K562 (cell line): Measurements from ENCODE around the gene ZNRF1. TPM values are rescaled to one million over a fixed set of nuclear protein-coding genes. Genes with fewer than 3 reads are reported as not detected.
A peak's percentile ranks its signal among the peaks of the same experiment; 100 is the strongest.

Experiments used
- ATAC-seq: fragments of 200-7000 bp; cut with Tn5 transposase; 3 replicates; pipeline ENCODE4 v1.9.1; 2020; ENCODE audit warnings: moderate library complexity
- BruUV-seq: library from RNA; stranded (reverse); fragments of 400-500 nt; replicated peaks from 2 replicates; lab custom pipeline; 2021; lab: Mats Ljungman, UMichigan
- CTCF ChIA-PET: fragments of 300-600 bp; formaldehyde crosslinking; extraction: SDS; loops from one replicate; lab custom pipeline; 2021; ENCODE audit warnings: low intra/inter-chr PET ratio; lab: Yijun Ruan, JAX
- POLR2A ChIA-PET: fragments of 300-600, 350-650 bp; sonication (Branson Sonifier 250); formaldehyde crosslinking; extraction: SDS; loops from one replicate; lab custom pipeline; 2021; ENCODE audit warnings: antibody characterized with exemption, inconsistent platforms; lab: Yijun Ruan, JAX
- DNase-seq, 4 experiments: peaks; one replicate each; pipeline versions ENCODE4 v3.0.0 to v3.0.0-alpha.2; 2011 to 2018; ENCODE audit warnings: low spot score in 3 of 4, mixed read lengths in 3 of 4; ENCODE audit errors: extremely low read depth in 1 of 4
- FAIRE-seq: peaks from 2 replicates; lab custom pipeline; 2011; peaks lifted over from hg19 to GRCh38; lab: Jason Lieb, UNC
- H2AFZ ChIP-seq: 2 replicates; pipeline ENCODE4 v1.6.0; 2011; ENCODE audit warnings: low read depth, low read length, control low read depth, inconsistent platforms
- H3K27ac ChIP-seq: fragments of 200-600 bp; 3 replicates; pipeline ENCODE4 v1.8.0; 2011; ENCODE audit warnings: low read depth, mild to moderate bottlenecking, control low read depth, inconsistent platforms, low read length, moderate library complexity, mixed read lengths; ENCODE audit errors: extremely low read depth
- H3K27me3 ChIP-seq, 2 experiments: fragments of 300-600 bp in 1 of 2; 2 replicates in 1 of 2; 3 replicates in 1 of 2; pipeline versions ENCODE4 v1.6.0 to v1.8.0; 2011; ENCODE audit warnings: inconsistent platforms in 2 of 2, low read length in 2 of 2, mild to moderate bottlenecking in 1 of 2, mixed read lengths in 1 of 2, moderate library complexity in 1 of 2; ENCODE audit not compliant: control insufficient read depth in 2 of 2, insufficient read depth in 2 of 2
- H3K36me3 ChIP-seq: fragments of 300-600 bp; 3 replicates; pipeline ENCODE4 v1.8.0; 2011; ENCODE audit warnings: mild to moderate bottlenecking, low read length, inconsistent platforms; ENCODE audit not compliant: control insufficient read depth, insufficient read depth
- H3K4me1 ChIP-seq, 2 experiments: fragments of 200-600 bp in 1 of 2; replicated peaks in 1 of 2; 2 replicates in 1 of 2; 3 replicates in 1 of 2; pipeline versions ENCODE4 v1.5.1 to v1.8.0; 2011; ENCODE audit warnings: inconsistent platforms in 2 of 2, low read length in 2 of 2, mild to moderate bottlenecking in 1 of 2, mixed read lengths in 1 of 2, moderate library complexity in 1 of 2; ENCODE audit not compliant: control insufficient read depth in 2 of 2, insufficient read depth in 2 of 2
- H3K4me2 ChIP-seq: 2 replicates; pipeline ENCODE4 v1.6.1; 2011; ENCODE audit warnings: low read length, control low read depth, inconsistent platforms, mixed read lengths; ENCODE audit not compliant: insufficient read depth
- H3K4me3 ChIP-seq: fragments of 200-600 bp; sonication (generic), shearing (Covaris generic); 2 replicates; pipeline ENCODE4 v1.5.1; 2016; ENCODE audit warnings: control low read depth, inconsistent platforms
- H3K79me2 ChIP-seq: fragments of 200-600 bp; 3 replicates; pipeline ENCODE4 v1.8.0; 2011; ENCODE audit warnings: low read length, inconsistent platforms; ENCODE audit not compliant: control insufficient read depth, insufficient read depth
- H3K9ac ChIP-seq, 2 experiments: 2 replicates each; pipeline versions ENCODE4 v1.6.0 to v1.6.1; 2011; ENCODE audit warnings: low read depth in 2 of 2, low read length in 2 of 2, control low read depth in 1 of 2, inconsistent platforms in 1 of 2, mild to moderate bottlenecking in 1 of 2, mixed read lengths in 1 of 2; ENCODE audit not compliant: insufficient read depth in 1 of 2
- H3K9me1 ChIP-seq: one replicate; pipeline ENCODE4 v1.6.0; 2011; ENCODE audit warnings: inconsistent platforms, mild to moderate bottlenecking, low read length, moderate library complexity; ENCODE audit not compliant: control insufficient read depth, insufficient read depth
- H3K9me3 ChIP-seq: replicated peaks from 2 replicates; pipeline ENCODE4 v1.5.1; 2011; ENCODE audit warnings: low read depth, low read length, inconsistent platforms; ENCODE audit not compliant: control insufficient read depth, insufficient read depth
- H4K20me1 ChIP-seq: replicated peaks from 2 replicates; pipeline ENCODE4 v1.6.1; 2011; ENCODE audit warnings: low read length, inconsistent platforms, mixed read lengths; ENCODE audit not compliant: control insufficient read depth, insufficient read depth
- DMBX1 ChIP-seq: fragments of 250-450 bp; sonication (Bioruptor Pico); IDR thresholded peaks from 2 replicates; pipeline ENCODE4 v1.8.0; 2022; ENCODE audit warnings: inconsistent platforms, mild to moderate bottlenecking, moderate library complexity, borderline replicate concordance
- GATAD2B ChIP-seq: fragments of 450-650 bp; IDR thresholded peaks from 2 replicates; pipeline ENCODE4 v1.6.1; 2017; ENCODE audit warnings: mild to moderate bottlenecking, borderline replicate concordance
- NCOR1 ChIP-seq: fragments of 450-650 bp; IDR thresholded peaks from 2 replicates; pipeline ENCODE4 v1.6.1; 2016; ENCODE audit warnings: mild to moderate bottlenecking, moderate library complexity
- NFE2L1 ChIP-seq: fragments of 450-650 bp; IDR thresholded peaks from 2 replicates; pipeline ENCODE4 v1.6.1; 2016; ENCODE audit warnings: missing genetic modification characterization, low read depth, mild to moderate bottlenecking, missing compliant biosample characterization, moderate library complexity, borderline replicate concordance
- PTTG1 ChIP-seq: fragments of 450-650 bp; IDR thresholded peaks from 2 replicates; pipeline ENCODE4 v1.6.1; 2016; ENCODE audit warnings: low read depth, mild to moderate bottlenecking, missing genetic modification characterization, missing compliant biosample characterization
- SREBF1 ChIP-seq: fragments of 150-350 bp; IDR thresholded peaks from 2 replicates; pipeline ENCODE4 v1.6.1; 2014; ENCODE audit warnings: antibody characterized with exemption, low read depth, low read length, borderline replicate concordance
- STAT5B ChIP-seq: fragments of 250-450 bp; sonication (Bioruptor Pico); IDR thresholded peaks from 2 replicates; pipeline ENCODE4 v1.8.0; 2021; ENCODE audit warnings: mild to moderate bottlenecking, inconsistent platforms
- TCF7 ChIP-seq: sonication (generic); IDR thresholded peaks from 2 replicates; pipeline ENCODE4 v1.6.1; 2016; ENCODE audit warnings: antibody characterized with exemption, borderline replicate concordance
- ZNF140 ChIP-seq: fragments of 250-450 bp; sonication (Bioruptor Pico); IDR thresholded peaks from 2 replicates; pipeline ENCODE4 v1.8.0; 2021; ENCODE audit warnings: moderate library complexity, mild to moderate bottlenecking, inconsistent platforms
- ZNF707 ChIP-seq: fragments of 250-450 bp; sonication (Bioruptor Pico); conservative IDR thresholded peaks from 2 replicates; pipeline ENCODE4 v1.8.0; 2022; ENCODE audit warnings: inconsistent platforms, mild to moderate bottlenecking, moderate library complexity
- WGBS: fragments of 100-300 bp; shearing (Covaris generic); methylation state at CpG from one replicate; pipeline ENCODE4 v1.1.6; 2016; ENCODE audit warnings: low coverage, mixed read lengths; ENCODE audit not compliant: insufficient coverage; ENCODE audit errors: missing lambda C conversion rate; 5-methylcytosine and 5-hydroxymethylcytosine counted together
- in situ Hi-C: fragments of 300-500 bp; cut with MboI; formaldehyde crosslinking; loops from 4 replicates; pipeline ENCODE4 v1.15.0; 2018; ENCODE audit warnings: inconsistent platforms, mixed read lengths
- intact Hi-C: fragments of 100-400 bp; cut with micrococcal nuclease; formaldehyde crosslinking; loops from 2 replicates; pipeline ENCODE4 v1.14.2; 2022
- polyA plus RNA-seq, 8 experiments: library from polyadenylated mRNA; depleted of rRNA in 4 of 8; stranded (reverse) in 5 of 8; unstranded in 3 of 8; fragments of >200 nt; fragmentation: Nextera tagmentation in 2 of 8; fragmentation: Illumina TruSeq in 1 of 8; extraction: Ambion mirVana in 2 of 8; extraction: Trizol in 1 of 8; gene quantifications; 2 replicates each; pipeline versions ENCODE4 v1.2.1 to v1.2.3, GENCODE V29; 2011 to 2014; ENCODE audit warnings: inconsistent platforms in 1 of 8, missing spikeins in 1 of 8
- total RNA-seq, 7 experiments: library from RNA; depleted of rRNA in 6 of 7; stranded (reverse); fragments of >200 nt in 6 of 7; fragmentation: Illumina TruSeq in 2 of 7; extraction: Trizol in 2 of 7; gene quantifications; 2 replicates each; pipeline versions ENCODE4 v1.2.1 to v1.2.3, GENCODE V29; 2011 to 2021; ENCODE audit warnings: low replicate concordance in 1 of 7
- TF ChIP-seq, protein P1 (sequence below): fragments of 450-650 bp; conservative IDR thresholded peaks from 2 replicates; pipeline ENCODE4 v1.6.1; 2016; ENCODE audit warnings: missing genetic modification characterization, low read depth, mild to moderate bottlenecking, missing compliant biosample characterization, moderate library complexity
- TF ChIP-seq, protein P2 (sequence below): fragments of 450-650 bp; IDR thresholded peaks from 2 replicates; pipeline ENCODE4 v1.6.1; 2017; ENCODE audit warnings: antibody characterized with exemption, mild to moderate bottlenecking
- TF ChIP-seq, protein P3 (sequence below): fragments of 250-450 bp; sonication (Bioruptor Pico); IDR thresholded peaks from 2 replicates; pipeline ENCODE4 v1.8.0; 2021; ENCODE audit warnings: moderate library complexity, mild to moderate bottlenecking, inconsistent platforms
- TF ChIP-seq, protein P4 (sequence below): fragments of 450-650 bp; IDR thresholded peaks from 2 replicates; pipeline ENCODE4 v1.6.1; 2016; ENCODE audit warnings: missing biosample characterization, missing genetic modification characterization

Gene ZNRF1
- total and polyA plus RNA-seq, 9 of the 15 experiments (the other 6 are each of a cell fraction or from before 2014, with no cell fraction given) = 9.5 to 37.7 (median 20.0) TPM

GRCh38 chr16:75122609-75123008 lies 123.8 kb downstream of the ZNRF1 start:
- H3K27ac ChIP-seq = peak overlapping the region; percentile 60; the same call in 2 of the 3 replicates
- H3K4me2 ChIP-seq = no peak overlapping the region
- TF ChIP-seq ZNF140 (CRISPR knock-in tag) = peak; percentile 86
- TF ChIP-seq NCOR1 = no peak
- TF ChIP-seq GATAD2B = no peak
- TF ChIP-seq, protein P1, sequence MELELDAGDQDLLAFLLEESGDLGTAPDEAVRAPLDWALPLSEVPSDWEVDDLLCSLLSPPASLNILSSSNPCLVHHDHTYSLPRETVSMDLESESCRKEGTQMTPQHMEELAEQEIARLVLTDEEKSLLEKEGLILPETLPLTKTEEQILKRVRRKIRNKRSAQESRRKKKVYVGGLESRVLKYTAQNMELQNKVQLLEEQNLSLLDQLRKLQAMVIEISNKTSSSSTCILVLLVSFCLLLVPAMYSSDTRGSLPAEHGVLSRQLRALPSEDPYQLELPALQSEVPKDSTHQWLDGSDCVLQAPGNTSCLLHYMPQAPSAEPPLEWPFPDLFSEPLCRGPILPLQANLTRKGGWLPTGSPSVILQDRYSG = peak; percentile 70; the same call in 1 of the 2 replicates
- TF ChIP-seq, protein P2, sequence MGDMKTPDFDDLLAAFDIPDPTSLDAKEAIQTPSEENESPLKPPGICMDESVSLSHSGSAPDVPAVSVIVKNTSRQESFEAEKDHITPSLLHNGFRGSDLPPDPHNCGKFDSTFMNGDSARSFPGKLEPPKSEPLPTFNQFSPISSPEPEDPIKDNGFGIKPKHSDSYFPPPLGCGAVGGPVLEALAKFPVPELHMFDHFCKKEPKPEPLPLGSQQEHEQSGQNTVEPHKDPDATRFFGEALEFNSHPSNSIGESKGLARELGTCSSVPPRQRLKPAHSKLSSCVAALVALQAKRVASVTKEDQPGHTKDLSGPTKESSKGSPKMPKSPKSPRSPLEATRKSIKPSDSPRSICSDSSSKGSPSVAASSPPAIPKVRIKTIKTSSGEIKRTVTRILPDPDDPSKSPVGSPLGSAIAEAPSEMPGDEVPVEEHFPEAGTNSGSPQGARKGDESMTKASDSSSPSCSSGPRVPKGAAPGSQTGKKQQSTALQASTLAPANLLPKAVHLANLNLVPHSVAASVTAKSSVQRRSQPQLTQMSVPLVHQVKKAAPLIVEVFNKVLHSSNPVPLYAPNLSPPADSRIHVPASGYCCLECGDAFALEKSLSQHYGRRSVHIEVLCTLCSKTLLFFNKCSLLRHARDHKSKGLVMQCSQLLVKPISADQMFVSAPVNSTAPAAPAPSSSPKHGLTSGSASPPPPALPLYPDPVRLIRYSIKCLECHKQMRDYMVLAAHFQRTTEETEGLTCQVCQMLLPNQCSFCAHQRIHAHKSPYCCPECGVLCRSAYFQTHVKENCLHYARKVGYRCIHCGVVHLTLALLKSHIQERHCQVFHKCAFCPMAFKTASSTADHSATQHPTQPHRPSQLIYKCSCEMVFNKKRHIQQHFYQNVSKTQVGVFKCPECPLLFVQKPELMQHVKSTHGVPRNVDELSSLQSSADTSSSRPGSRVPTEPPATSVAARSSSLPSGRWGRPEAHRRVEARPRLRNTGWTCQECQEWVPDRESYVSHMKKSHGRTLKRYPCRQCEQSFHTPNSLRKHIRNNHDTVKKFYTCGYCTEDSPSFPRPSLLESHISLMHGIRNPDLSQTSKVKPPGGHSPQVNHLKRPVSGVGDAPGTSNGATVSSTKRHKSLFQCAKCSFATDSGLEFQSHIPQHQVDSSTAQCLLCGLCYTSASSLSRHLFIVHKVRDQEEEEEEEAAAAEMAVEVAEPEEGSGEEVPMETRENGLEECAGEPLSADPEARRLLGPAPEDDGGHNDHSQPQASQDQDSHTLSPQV = peak; percentile 89
- TF ChIP-seq TCF7 = no peak
- TF ChIP-seq, protein P3, sequence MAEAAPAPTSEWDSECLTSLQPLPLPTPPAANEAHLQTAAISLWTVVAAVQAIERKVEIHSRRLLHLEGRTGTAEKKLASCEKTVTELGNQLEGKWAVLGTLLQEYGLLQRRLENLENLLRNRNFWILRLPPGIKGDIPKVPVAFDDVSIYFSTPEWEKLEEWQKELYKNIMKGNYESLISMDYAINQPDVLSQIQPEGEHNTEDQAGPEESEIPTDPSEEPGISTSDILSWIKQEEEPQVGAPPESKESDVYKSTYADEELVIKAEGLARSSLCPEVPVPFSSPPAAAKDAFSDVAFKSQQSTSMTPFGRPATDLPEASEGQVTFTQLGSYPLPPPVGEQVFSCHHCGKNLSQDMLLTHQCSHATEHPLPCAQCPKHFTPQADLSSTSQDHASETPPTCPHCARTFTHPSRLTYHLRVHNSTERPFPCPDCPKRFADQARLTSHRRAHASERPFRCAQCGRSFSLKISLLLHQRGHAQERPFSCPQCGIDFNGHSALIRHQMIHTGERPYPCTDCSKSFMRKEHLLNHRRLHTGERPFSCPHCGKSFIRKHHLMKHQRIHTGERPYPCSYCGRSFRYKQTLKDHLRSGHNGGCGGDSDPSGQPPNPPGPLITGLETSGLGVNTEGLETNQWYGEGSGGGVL (CRISPR knock-in tag) = 0 out of 2 replicates have a peak, but pooled peaks have one; percentile 31
- TF ChIP-seq ZNF707 (CRISPR knock-in tag) = peak; percentile 57; the same call in 1 of the 2 replicates
- TF ChIP-seq NFE2L1 (tag) = peak; percentile 13; the same call in 1 of the 2 replicates
- TF ChIP-seq DMBX1 (CRISPR knock-in tag) = peak; percentile 89
- peak; percentile 50; the same call in 1 of the 2 replicates for TF ChIP-seq PTTG1 (tag)
- TF ChIP-seq, protein P4, sequence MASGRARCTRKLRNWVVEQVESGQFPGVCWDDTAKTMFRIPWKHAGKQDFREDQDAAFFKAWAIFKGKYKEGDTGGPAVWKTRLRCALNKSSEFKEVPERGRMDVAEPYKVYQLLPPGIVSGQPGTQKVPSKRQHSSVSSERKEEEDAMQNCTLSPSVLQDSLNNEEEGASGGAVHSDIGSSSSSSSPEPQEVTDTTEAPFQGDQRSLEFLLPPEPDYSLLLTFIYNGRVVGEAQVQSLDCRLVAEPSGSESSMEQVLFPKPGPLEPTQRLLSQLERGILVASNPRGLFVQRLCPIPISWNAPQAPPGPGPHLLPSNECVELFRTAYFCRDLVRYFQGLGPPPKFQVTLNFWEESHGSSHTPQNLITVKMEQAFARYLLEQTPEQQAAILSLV = peak; percentile 73
- peak; percentile 48; the same call in 1 of the 2 replicates for TF ChIP-seq STAT5B (CRISPR knock-in tag)
- no peak for TF ChIP-seq SREBF1

More at GRCh38 chr16:75122609-75123008, 123.8 kb downstream of the ZNRF1 start:
- no peak for FAIRE-seq
- Histone ChIP-seq H4K20me1 (no peaks in the 10 kb centered on the region), H3K9me3 (peaks cover 6% of the 10 kb centered on the region), H3K9ac (no peak overlapping the region), H2AFZ (0 out of 2 replicates have a peak overlapping the region, but pooled peaks have one; percentile 6), H3K4me1 (no peaks in the 10 kb centered on the region), H3K36me3 (no peaks in the 10 kb centered on the region), H3K4me3 (no peak overlapping the region), H3K9me1 (no peaks in the 10 kb centered on the region), H3K27me3 (no peaks in the 10 kb centered on the region), H3K79me2 (no peaks in the 10 kb centered on the region)
- 80% methylated on average over 1 of the region's 1 CpG for WGBS
- in situ Hi-C loops (no loop called here), intact Hi-C loops (no loop called here)
- BruUV-seq = no TSS peak
- ChIA-PET POLR2A (interaction anchor here (0.7 kb wide), 1 partner anchor 124 kb away, joined by 3 read pairs; no protein-coding TSS in a partner anchor), CTCF (no interaction called here)
- no peak for ATAC-seq
- DNase-seq = no peak
